Left lung (tissue), 10 donors: ENCODE data around the gene MOGAT1. TPM values are rescaled to one million over a fixed set of nuclear protein-coding genes. Genes with fewer than 3 reads are reported as not detected.
"Not testable (repeated sequence)": the region's sequence is repeated elsewhere in the genome, so short reads cannot be mapped to it uniquely, and the experiment has no call there.

Experiments used
- ATAC-seq: fragments of 200-7000 bp; cut with Tn5 transposase; one replicate; pipeline ENCODE4 v1.9.1; 2020; ENCODE audit warnings: moderate library complexity
- DNase-seq, 4 donors: peaks; one replicate each; pipeline ENCODE4 v3.0.0-alpha.2; 2013 to 2020
- H3K27ac ChIP-seq, 2 donors: fragments of 200-600 bp; sonication (generic) in 1 of 2; one replicate each; pipeline versions ENCODE4 v1.5.0 to v1.8.0; 2020 to 2021
- H3K27me3 ChIP-seq, 2 donors: fragments of 200-600 bp; sonication (generic) in 1 of 2; one replicate each; pipeline versions ENCODE4 v1.5.0 to v1.8.0; 2020 to 2021
- H3K36me3 ChIP-seq, 2 donors: fragments of 200-600 bp; sonication (generic) in 1 of 2; one replicate each; pipeline versions ENCODE4 v1.5.0 to v1.8.0; 2020 to 2021
- H3K4me1 ChIP-seq, 2 donors: fragments of 200-600 bp; one replicate each; pipeline ENCODE4 v1.8.0; 2021
- H3K4me3 ChIP-seq, 2 donors: fragments of 200-600 bp; sonication (generic) in 1 of 2; one replicate each; pipeline versions ENCODE4 v1.5.0 to v1.8.0; 2020 to 2021; ENCODE audit warnings: mild to moderate bottlenecking in 1 of 2
- H3K9me3 ChIP-seq, 2 donors: fragments of 200-600 bp; sonication (generic) in 1 of 2; one replicate each; pipeline versions ENCODE4 v1.5.0 to v1.8.0; 2020 to 2021
- CTCF ChIP-seq, 2 donors: fragments of 200-600 bp; sonication (generic) in 1 of 2; IDR thresholded peaks; one replicate each; pipeline versions ENCODE4 v1.5.0 to v1.8.0; 2021; ENCODE audit warnings: antibody characterized with exemption in 2 of 2
- intact Hi-C, 2 donors: fragments of 100-400 bp; cut with DNase I; formaldehyde crosslinking; loops; one replicate each; pipeline versions ENCODE4 v1.11.2 to v1.14.2; 2022
- polyA plus RNA-seq, 6 donors: library from polyadenylated mRNA; unstranded; fragments of 120-200 nt; gene quantifications; one replicate each; pipeline ENCODE4 v1.2.1, GENCODE V29; 2013; ENCODE audit not compliant: insufficient read length in 6 of 6
- total RNA-seq, 2 donors: library from RNA; stranded (reverse); fragmentation: NEBNext Ultra II Directional; extraction: Animal tissue kit (Norgen Biotek cat#: 25700); gene quantifications; one replicate each; pipeline ENCODE4 v1.2.1, GENCODE V29; 2021
- donor health status: DM: no; HTN: yes; CAD: no.
- donor health status: DM: no; HTN: no; CAD: no.

Gene MOGAT1
- total and polyA plus RNA-seq, 8 donors = 0.26 TPM; not detected in 7

GRCh38 chr2:222714361-222715241 lies 43.1 kb downstream of the MOGAT1 start:
- DNase-seq (peak in 3 of 4 donors; percentile 37 to 94 (median 91)), ATAC-seq (peak; percentile 86)
- H3K4me1 ChIP-seq = peaks cover 2 to 5% of the 10 kb centered on the region in 2 donors
- no peaks in the 10 kb centered on the region for H3K36me3 ChIP-seq
- H3K27ac ChIP-seq = peak overlapping the region in 1 of 2 donors; percentile 49
- no peak for TF ChIP-seq CTCF (IDR thresholded peaks at IDR 0.05)
- no peaks in the 10 kb centered on the region for H3K27me3 ChIP-seq
- intact Hi-C loops = no loop called here
- H3K4me3 ChIP-seq = no peak overlapping the region
- H3K9me3 ChIP-seq = no peaks in the 10 kb centered on the region

GRCh38 chr2:222715742-222716141 lies 44.3 kb downstream of the MOGAT1 start:
- intact Hi-C loops = no loop called here
- no peak for DNase-seq
- ATAC-seq = no peak
- Histone ChIP-seq H3K27me3 (no peaks in the 10 kb centered on the region), H3K27ac (no peak overlapping the region), H3K4me3 (no peak overlapping the region), H3K9me3 (no peaks in the 10 kb centered on the region), H3K4me1 (peaks cover 0 to 5% of the 10 kb centered on the region in 2 donors), H3K36me3 (no peaks in the 10 kb centered on the region)
- TF ChIP-seq CTCF (IDR thresholded peaks at IDR 0.05) = no peak

GRCh38 chr2:222719787-222720186 lies 48.3 kb downstream of the MOGAT1 start:
- ATAC-seq, intact Hi-C loops, H3K4me3 ChIP-seq, H3K9me3 ChIP-seq, H3K27me3 ChIP-seq, H3K4me1 ChIP-seq, DNase-seq, H3K36me3 ChIP-seq, H3K27ac ChIP-seq: not testable (repeated sequence)

- DNase-seq, H3K4me3 ChIP-seq, H3K9me3 ChIP-seq, H3K27ac ChIP-seq, H3K36me3 ChIP-seq, intact Hi-C loops, H3K27me3 ChIP-seq, H3K4me1 ChIP-seq, ATAC-seq: not testable (repeated sequence)
These were observed 50.1 kb downstream of the MOGAT1 start for GRCh38 chr2:222721597-222721996.

- ATAC-seq (peak; percentile 55), DNase-seq (no peak)
- Histone ChIP-seq H3K9me3 (no peaks in the 10 kb centered on the region), H3K27ac (no peak overlapping the region), H3K4me3 (no peak overlapping the region), H3K27me3 (no peaks in the 10 kb centered on the region), H3K36me3 (no peaks in the 10 kb centered on the region), H3K4me1 (no peaks in the 10 kb centered on the region)
- intact Hi-C loops = no loop called here
- TF ChIP-seq CTCF (IDR thresholded peaks at IDR 0.05) = no peak
These were observed 51.0 kb downstream of the MOGAT1 start for GRCh38 chr2:222722327-222722946.

- no peaks in the 10 kb centered on the region for H3K36me3 ChIP-seq
- intact Hi-C loops = no loop called here
These were observed 52.8 kb downstream of the MOGAT1 start for GRCh38 chr2:222724208-222724607.

More at GRCh38 chr2:222724208-222724607, 52.8 kb downstream of the MOGAT1 start:
- no peak for TF ChIP-seq CTCF (IDR thresholded peaks at IDR 0.05)
- Histone ChIP-seq H3K4me1 (no peaks in the 10 kb centered on the region), H3K27me3 (no peaks in the 10 kb centered on the region), H3K9me3 (no peaks in the 10 kb centered on the region), H3K27ac (no peak overlapping the region), H3K4me3 (no peak overlapping the region)
- no peak for DNase-seq
- ATAC-seq = no peak
